ENCODE data around the gene LONP2.
"Not testable (repeated sequence)": the region's sequence is repeated elsewhere in the genome, so short reads cannot be mapped to it uniquely, and the experiment has no call there.

Gene LONP2

DNA sequence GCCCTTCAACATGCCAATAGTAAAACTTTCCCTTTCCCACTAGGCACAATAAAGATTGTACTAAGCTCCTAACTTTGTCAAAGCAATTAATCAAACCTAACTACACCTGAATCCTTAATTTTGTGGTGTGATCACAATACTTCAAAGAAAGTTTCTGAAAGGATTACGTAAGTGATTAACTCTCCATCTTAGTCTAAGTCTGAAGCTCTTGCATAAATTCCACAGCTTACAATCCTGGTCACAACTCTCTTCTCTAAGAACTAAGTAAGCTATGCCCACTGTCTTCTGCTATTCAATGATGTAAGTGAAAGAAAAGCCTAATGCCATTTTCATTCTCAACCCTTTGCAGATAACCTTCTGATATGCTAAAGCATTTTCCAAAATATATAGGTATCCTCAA is 125.7 kb downstream of the LONP2 start:
- DNase-seq (ENCODE audit: low read depth): no peak

GRCh38 chr16:48370229-48370628 is 126.1 kb downstream of the LONP2 start:
- DNase-seq (ENCODE audit: low read depth): no peak

DNA sequence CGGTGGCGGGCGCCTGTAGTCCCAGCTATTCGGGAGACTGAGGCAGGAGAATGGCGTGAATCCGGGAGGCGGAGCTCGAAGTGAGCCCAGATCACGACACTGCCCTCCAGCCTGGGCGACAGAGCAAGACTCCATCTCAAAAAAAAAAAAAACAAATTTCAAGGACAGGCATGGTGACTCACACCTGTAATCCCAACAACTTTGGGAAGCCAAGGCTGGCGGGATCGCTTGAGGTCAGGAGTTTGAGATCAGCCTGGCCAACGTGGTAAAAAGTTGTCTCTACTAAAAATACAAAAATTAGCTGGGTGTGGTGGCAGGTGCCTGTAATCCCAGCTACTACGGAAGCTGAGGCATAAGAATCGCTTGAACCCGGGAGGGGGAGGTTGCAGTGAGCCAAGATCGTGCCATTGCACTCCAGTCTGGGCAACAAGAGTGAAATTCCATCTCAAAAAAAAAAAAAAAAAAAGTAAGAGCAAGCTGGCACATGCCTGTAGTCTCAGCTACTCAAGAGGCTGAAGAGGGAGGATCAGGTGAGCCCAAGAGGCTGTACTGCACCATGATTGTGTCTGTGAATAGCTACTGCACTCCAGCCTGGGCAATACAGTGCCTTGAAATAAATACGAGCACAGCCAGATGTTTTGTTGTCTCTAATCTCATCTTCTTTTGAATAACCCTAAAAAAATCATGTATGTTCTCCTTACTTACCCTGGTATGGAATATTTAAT is 126.7 kb downstream of the LONP2 start:
- DNase-seq (ENCODE audit: low read depth): not testable (repeated sequence)

DNA sequence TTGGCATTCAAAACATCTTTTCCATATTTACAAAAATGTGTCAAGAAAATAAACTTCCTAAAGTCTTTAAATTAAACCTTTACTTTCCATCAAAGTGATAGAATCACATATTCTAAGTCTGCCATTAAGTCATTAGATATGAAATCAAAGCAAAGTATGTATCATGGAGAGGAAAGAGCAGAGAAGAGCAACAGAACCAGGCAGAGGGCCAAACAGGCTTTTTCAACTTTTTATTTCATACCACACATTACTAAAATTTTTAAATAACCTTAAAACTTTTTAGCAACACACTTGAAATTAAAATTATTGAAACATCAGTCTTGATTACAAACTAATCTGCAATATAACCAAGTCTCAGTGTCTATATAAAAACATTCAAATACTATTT is 127.3 kb downstream of the LONP2 start:
- no peak for DNase-seq (ENCODE audit: low read depth)

DNA sequence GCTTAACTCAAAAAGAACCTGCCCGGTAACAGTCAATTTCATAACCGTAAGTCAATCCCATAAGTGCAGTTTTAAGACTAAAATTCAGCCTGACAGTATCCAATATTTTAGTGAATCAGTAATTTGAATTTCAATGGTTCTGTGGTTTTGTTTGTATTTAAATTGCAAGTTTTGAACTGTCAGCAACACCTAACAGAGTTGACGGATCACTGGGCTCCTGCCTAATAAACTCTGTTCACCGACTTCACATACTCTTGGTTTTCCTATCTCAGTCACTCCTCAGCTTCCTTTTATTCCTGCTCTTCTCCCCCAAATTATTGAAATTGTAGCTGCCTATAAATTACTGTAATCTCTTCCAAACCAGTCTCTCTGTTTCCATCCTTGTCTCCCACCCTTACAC is 128.6 kb downstream of the LONP2 start:
- DNase-seq (ENCODE audit: low read depth): no peak

DNA sequence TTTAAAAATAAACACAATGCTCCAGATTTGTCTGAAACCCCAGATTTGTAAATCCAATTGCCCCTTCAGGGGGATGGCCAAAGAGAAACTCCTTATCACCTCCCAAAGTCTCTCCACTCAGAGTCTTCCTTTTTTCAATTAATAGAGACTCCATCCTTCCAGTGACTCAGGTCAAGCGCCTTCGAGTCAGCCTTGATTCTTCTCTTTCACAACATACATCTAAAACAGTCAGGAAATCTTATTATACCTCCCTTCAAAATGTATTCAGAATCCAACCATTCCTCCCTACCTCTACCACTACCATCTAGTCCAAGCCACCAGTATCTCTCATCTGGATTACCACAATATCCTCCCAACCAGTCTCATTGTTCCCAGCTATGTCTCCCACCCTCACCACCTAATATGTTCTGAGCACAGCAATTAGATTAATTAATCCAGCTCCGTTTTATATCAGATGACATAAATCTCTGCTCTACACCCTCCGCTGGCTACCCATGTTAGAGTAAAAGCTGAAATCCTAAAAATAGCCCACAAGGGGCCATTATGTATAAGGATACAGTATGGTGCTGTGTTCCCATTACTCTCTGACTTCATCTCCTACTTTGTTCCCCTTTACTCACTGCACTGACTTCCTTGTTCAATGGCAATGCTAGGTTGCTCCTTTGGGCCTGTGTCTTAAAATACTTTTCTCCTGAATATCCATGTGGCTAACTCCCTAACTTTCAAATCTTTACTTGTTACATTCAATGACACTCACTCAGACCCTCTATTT is 129.3 kb downstream of the LONP2 start:
- no peak for DNase-seq (ENCODE audit: low read depth)

GRCh38 chr16:48374255-48374654 is 130.2 kb downstream of the LONP2 start:
- DNase-seq (ENCODE audit: low read depth): no peak

DNA sequence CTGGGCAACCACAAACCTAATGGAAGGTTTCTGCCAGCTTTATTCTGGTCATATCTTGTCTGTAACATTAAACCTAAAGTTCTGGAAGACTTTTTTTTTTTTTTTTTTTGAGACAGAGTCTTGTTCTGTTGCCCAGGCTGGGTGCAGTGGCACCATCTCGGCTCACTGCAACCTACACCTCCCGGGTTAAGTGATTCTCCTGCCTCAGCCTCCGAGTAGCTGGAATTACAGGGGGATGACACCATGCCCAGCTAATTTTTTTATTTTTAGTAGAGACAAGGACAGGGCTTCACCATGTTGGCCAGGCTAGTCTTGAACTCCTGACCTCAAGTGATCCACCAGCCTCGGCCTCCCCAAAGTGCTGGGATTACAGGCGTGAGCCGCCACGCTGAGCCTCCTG is 133.2 kb downstream of the LONP2 start:
- not testable (repeated sequence) for DNase-seq (ENCODE audit: low read depth)

DNA sequence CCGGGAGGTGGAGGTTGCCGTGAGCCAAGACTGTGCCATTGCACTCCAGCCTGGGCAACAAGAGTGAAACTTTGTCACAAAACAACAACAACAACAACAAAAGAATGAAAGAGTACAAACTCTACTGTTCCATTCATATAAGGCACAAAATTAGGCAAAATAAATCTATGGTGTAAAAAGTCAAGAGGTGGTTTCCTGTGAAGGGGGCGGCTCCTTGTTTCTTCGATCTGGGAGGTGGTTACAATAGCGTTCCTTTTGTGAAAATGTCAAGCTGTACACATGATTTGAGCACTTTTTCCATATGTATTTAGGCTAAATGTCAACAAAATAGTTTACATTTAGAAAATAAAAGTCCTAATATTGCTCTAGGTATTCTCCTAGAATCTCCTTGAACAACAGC is 134.2 kb downstream of the LONP2 start:
- no peak for DNase-seq (ENCODE audit: low read depth)

- no peak for DNase-seq (ENCODE audit: low read depth)
Observed at GRCh38 chr16:48378836-48379235, 134.7 kb downstream of the LONP2 start.

DNA sequence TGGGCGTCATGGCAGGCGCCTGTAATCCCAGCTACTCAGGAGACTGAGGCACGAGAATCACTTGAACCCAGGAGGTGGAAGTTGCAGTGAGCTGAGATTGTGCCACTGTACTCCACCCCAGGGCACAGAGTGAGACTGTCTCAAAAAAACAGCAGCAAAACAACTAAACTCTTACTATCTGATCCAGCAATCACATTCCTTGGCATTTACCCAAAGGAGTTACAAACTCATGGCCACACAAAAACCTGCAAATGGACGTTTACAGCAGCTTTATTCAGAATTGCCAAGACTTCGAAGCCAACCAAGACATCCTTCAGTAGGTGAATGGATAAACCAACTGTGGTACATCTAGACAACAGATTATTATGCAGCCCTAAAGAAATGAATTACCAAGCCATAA is 137.1 kb downstream of the LONP2 start:
- no peak for DNase-seq (ENCODE audit: low read depth)

- DNase-seq (ENCODE audit: low read depth): no peak
Observed at GRCh38 chr16:48382131-48382530, 138.0 kb downstream of the LONP2 start.

DNA sequence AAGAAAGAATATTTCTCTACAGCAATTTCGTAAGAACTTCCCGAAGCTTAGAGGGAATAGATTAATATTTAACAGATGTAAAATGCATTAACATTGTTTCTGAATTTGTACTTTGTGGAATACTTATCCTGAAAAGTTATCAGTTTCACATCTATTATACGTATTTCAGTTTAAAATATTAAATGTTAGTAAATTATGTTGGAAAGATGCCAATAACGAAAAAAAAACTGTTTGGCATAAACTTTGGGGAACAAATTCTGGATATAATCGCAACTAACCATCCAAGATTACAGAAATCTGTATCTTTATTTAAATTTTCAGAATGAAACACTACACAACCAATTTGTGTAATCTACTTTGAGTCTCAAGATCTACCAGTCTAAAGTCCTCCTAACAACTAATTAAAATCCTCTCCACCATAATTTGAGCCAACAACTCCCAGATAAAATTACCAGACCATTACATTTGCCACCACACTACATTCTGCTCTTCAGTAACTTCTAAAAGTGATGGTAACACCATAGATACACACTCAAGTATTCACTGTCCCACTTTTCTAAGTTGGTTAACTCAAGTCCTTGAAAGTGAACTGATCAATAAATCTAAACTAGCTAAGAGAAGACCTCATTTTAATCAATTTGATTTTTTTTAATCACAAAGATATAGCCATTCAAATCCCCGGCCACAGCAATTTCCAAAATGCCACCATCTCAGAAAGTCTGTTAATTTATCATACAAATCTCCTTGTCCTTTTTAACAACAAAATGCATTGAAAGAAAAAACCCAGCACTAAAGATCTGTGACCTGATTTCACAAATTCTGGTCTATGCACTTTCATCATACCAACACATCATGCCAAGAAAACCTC is 139.1 kb downstream of the LONP2 start:
- no peak for DNase-seq (ENCODE audit: low read depth)

DNA sequence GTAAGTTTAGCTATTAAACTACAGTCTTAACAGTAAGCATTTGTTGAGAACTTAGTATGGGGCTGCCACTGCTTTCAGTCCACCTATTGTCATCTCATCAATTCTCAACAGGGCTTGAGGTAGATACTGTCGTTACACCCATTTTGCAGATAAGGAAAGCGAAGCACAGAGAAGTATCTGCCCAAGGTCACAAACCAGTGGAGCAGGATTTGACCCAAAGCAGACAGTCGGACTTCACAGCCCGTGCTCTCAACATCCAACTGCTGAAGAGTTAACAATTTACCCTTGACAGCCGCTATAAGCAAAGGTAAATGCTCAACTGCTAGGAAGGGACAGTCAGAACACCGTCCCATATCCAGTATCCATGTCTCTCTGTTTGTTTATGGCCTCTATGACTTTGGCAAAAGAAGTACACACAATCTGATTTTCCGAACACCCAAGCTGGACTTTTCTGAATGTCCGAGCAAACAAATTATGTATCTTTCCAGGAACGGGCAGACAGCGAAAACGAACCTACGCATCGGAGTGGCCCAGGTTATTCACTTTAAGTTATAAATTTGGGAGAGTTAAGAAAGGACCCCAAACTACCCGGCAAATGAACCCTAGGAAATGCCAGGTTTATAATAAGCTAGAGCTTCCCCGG is 139.9 kb downstream of the LONP2 start:
- no peak for DNase-seq (ENCODE audit: low read depth)

GRCh38 chr16:48384520-48385252 is 140.6 kb downstream of the LONP2 start:
- DNase-seq (ENCODE audit: low read depth): no peak

DNA sequence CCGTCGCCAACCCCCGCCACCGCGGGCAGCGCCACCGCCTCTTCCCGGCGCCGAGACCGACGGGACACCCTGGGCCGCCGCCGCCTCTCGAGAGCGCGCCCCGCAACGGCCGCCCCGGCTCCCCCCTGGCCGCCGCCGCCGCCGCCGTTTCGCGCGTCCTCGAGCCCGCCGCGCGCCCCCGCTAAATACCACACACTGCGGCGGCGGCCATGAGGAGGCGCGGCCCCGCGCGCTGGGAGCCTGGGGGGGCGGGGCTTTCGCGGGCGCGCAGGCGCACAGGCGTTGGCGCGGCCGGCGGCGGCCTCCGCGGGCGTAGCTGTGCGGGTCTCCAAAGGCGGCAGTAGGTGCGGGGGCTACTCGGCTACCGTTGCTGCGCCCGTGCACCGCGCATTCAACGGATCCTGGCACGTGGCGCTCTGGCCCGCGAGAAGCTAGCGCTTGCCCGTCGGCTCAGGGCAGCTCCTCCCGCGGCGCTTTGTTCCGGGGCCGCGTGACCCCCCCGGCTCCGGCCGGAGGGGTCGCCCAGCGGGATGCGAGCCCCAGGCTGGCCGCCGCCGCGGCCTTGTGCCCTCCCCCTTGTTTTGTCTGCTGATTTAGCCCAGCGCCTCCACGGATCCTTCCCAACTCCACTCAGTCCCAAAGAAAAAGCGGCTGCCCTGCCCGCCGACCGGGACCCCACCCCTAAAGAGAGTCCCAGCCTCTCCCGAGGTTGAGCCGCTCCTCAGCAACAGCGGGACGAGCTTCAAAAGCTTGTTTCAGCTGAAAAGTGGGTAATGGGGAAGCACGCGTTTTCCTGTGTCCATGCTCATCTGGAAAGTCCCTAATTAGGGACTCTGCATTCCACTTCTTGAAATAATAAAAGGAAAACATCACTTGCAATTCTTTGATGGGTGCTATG is 141.4 kb downstream of the LONP2 start, which contains the start of gene SIAH1:
TSS of gene SIAH1 (minus strand) at position 161 of the 898 bp plus-strand sequence. CDS start 22,985 bp downstream, outside the sequence.
- peak; percentile 85 for DNase-seq (ENCODE audit: low read depth)

- DNase-seq (ENCODE audit: low read depth): no peak
Observed at GRCh38 chr16:48386559-48387312, 142.6 kb downstream of the LONP2 start.

- no peak for DNase-seq (ENCODE audit: low read depth)
Observed at GRCh38 chr16:48392407-48392806, 148.3 kb downstream of the LONP2 start.

All from stimulated activated CD8-positive, alpha-beta memory T cell treated with anti-CD3 and anti-CD28 coated beads, Interleukin-15, amount 100 ng/mL, for 24 hours (primary cell).